Mucosa of descending colon (tissue), 3 donors: ENCODE measurements around the gene CSRP3. TPM values are rescaled to one million over a fixed set of nuclear protein-coding genes. Genes with fewer than 3 reads are reported as not detected.
"Not testable (repeated sequence)": the region's sequence is repeated elsewhere in the genome, so short reads cannot be mapped to it uniquely, and the experiment has no call there.

Experiments used
- ATAC-seq: fragments of 200-7000 bp; cut with Tn5 transposase; one replicate; pipeline ENCODE4 v1.9.1; 2020; ENCODE audit warnings: mild to moderate bottlenecking, moderate library complexity
- DNase-seq, 3 donors: peaks; one replicate each; pipeline ENCODE4 v3.0.0-alpha.2; 2020
- H3K36me3 ChIP-seq: fragments of 200-600 bp; one replicate; pipeline ENCODE4 v1.8.0; 2021; ENCODE audit warnings: low read depth, mild to moderate bottlenecking
- H3K4me1 ChIP-seq: fragments of 200-600 bp; one replicate; pipeline ENCODE4 v1.8.0; 2021; ENCODE audit warnings: low read depth, mild to moderate bottlenecking
- H3K4me3 ChIP-seq: fragments of 200-600 bp; one replicate; pipeline ENCODE4 v1.8.0; 2021; ENCODE audit warnings: mild to moderate bottlenecking
- H3K9me3 ChIP-seq: fragments of 200-600 bp; one replicate; pipeline ENCODE4 v1.8.0; 2021; ENCODE audit warnings: mild to moderate bottlenecking
- CTCF ChIP-seq: fragments of 200-600 bp; IDR thresholded peaks from one replicate; pipeline ENCODE4 v1.8.0; 2022; ENCODE audit warnings: antibody characterized with exemption, mild to moderate bottlenecking
- intact Hi-C, 2 donors: fragments of 100-400 bp; cut with DNase I in 1 of 2; cut with micrococcal nuclease in 1 of 2; formaldehyde crosslinking; loops; one replicate each; pipeline versions ENCODE4 v1.11.0 to v1.11.1; 2022; cut with DNase I, micrococcal nuclease
- total RNA-seq, 3 donors: library from RNA; stranded (reverse); fragmentation: NEBNext Ultra II Directional in 2 of 3; extraction: Animal tissue kit (Norgen Biotek cat#: 25700) in 2 of 3; gene quantifications; one replicate each; pipeline versions ENCODE4 v1.2.1 to v1.2.4, GENCODE V29; 2021 to 2023
- donor health status: DM: no; HTN: no; CAD: no; lungs with moderate emphysema.
- donor health status: DM: no; HTN: no; CAD: no.
- donor health status: DM: no; HTN: yes; CAD: no.

CSRP3 gene
- total RNA-seq, 3 donors from 2014 or later: 0.94 TPM; not detected in 2

DNA sequence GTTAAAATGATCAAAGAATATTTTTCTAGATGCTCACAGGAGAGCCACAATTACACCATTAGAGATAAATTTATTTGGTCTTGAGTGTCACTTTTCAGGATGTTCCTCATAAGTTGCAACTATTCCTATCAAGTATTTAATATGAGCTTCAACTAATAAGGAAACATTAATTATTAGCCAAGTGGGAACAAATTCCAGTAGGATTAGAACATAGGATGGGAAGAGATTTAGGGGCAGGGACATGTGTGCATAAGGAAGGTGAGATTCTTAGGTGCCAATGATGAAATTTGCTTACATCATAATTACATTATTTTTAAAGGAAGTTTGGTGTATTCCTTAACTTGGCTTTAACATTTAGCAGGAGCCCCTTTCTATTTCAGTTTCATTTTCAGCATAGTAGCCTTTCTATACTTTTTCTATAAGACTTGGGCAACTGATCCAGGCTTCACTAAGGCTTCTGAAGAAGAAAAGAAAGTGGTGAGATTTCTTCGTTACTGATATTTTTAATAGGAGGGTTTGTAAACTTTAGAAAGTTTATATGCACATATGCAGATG is 38.8 kb downstream of the CSRP3 start:
- peaks cover 7% of the 10 kb centered on the region for H3K36me3 ChIP-seq
- no peak overlapping the region for H3K4me3 ChIP-seq
- no peaks in the 10 kb centered on the region for H3K9me3 ChIP-seq
- intact Hi-C loops: no loop called here
- DNase-seq (no peak), ATAC-seq (no peak)
- no peaks in the 10 kb centered on the region for H3K4me1 ChIP-seq
- no peak for TF ChIP-seq CTCF

- Histone ChIP-seq H3K36me3 (peaks cover 7% of the 10 kb centered on the region), H3K4me1 (no peaks in the 10 kb centered on the region), H3K4me3 (no peak overlapping the region), H3K9me3 (no peaks in the 10 kb centered on the region)
- DNase-seq (no peak), ATAC-seq (no peak)
- intact Hi-C loops: no loop called here
- no peak for TF ChIP-seq CTCF
These were observed 40.1 kb downstream of the CSRP3 start for GRCh38 chr11:19161651-19162050.

DNA sequence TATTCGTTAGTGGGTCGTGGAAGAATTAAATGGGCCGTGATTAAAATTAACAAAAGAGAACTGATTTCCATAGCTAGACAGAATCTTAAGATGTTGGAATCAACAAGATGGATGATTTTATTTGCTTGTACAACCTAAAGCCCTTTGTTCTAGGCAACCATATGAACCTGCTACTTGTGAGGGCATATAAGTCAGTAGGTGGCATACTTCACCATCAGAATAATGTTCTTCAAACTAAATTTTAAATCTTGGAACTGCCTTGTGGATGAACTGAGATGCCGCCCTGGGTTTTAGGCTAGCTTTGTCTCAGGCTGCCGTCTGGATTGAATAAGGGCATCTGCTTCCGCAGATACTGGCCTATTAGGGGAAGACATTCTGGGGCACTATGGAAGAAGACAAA is 40.9 kb downstream of the CSRP3 start:
- no peaks in the 10 kb centered on the region for H3K4me1 ChIP-seq
- ATAC-seq: no peak
- no peaks in the 10 kb centered on the region for H3K9me3 ChIP-seq
- H3K4me3 ChIP-seq: no peak overlapping the region
- DNase-seq: no peak
- no peak for TF ChIP-seq CTCF
- H3K36me3 ChIP-seq: peaks cover 7% of the 10 kb centered on the region
- intact Hi-C loops: no loop called here

DNA sequence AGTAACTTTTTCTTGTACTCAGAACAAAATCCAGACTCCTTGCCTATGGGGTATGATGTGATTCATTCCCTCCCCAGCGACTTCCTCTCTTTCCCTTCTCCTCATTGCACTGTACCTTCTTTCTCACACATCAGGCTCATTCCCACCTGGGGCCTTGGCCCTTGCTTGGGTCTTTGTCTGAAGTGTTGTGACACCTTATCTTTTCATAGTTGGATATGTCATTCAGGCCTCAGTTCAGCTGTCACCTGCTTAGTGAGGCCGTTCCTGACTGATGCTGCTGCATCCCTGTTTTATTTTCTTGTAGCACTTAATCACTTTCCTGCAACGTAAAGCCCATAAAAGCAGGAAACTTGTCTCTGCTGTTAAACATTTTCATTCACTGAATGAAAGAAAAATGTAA is 44.9 kb downstream of the CSRP3 start:
- TF ChIP-seq CTCF: no peak
- no peak overlapping the region for H3K4me3 ChIP-seq
- ATAC-seq: no peak
- intact Hi-C loops: no loop called here
- no peaks in the 10 kb centered on the region for H3K36me3 ChIP-seq
- H3K4me1 ChIP-seq: no peaks in the 10 kb centered on the region
- DNase-seq: no peak
- no peaks in the 10 kb centered on the region for H3K9me3 ChIP-seq

DNA sequence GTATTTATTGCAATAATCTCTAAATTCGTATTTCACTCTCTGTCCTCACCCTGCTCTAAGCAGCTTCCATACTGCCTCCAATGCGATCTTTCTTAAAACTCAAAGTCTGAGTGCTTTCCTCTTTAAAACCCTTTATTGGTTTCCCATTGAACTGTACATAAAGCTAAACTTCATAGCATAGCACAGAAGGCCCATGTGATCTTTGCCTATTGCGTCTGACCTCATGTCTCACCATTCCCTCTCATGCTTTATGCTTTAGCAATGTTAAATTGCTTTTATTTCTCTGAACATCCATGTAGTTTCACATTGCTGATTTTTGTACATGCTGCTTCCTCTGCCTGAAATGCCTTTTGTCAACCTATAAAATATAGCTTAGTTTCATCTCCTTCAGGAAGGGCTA is 56.5 kb downstream of the CSRP3 start:
- no peak overlapping the region for H3K4me3 ChIP-seq
- ATAC-seq (peak; percentile 16), DNase-seq (no peak)
- TF ChIP-seq CTCF: no peak
- intact Hi-C loops: no loop called here
- no peaks in the 10 kb centered on the region for H3K36me3 ChIP-seq
- peaks cover 5% of the 10 kb centered on the region for H3K4me1 ChIP-seq
- H3K9me3 ChIP-seq: no peaks in the 10 kb centered on the region

DNA sequence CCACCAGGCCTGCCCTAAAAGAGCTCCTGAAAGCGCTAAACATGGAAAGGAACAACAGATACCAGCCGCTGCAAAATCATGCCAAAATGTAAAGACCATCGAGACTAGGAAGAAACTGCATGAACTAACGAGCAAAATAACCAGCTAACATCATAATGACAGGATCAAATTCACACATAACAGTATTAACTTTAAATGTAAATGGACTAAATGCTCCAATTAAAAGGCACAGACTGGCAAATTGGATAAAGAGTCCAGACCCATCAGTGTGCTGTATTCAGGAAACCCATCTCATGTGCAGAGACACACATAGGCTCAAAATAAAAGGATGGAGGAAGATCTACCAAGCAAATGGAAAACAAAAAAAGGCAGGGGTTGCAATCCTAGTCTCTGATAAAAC is 64.9 kb downstream of the CSRP3 start:
- DNase-seq, H3K36me3 ChIP-seq, H3K4me3 ChIP-seq, H3K4me1 ChIP-seq, H3K9me3 ChIP-seq, intact Hi-C loops, ATAC-seq: not testable (repeated sequence)
